HG03469 (cell line): ENCODE results near the gene VEZF1.
A peak's percentile ranks its signal among the peaks of the same experiment; 100 is the strongest.

Source experiments
- ATAC-seq: cut with Tn5 transposase; IDR thresholded peaks from one replicate; pipeline ENCODE4 v1.9.1; 2021; ENCODE audit warnings: mild to moderate bottlenecking, moderate library complexity, moderate number of reproducible peaks; ENCODE audit not compliant: unreplicated experiment

VEZF1 gene

DNA sequence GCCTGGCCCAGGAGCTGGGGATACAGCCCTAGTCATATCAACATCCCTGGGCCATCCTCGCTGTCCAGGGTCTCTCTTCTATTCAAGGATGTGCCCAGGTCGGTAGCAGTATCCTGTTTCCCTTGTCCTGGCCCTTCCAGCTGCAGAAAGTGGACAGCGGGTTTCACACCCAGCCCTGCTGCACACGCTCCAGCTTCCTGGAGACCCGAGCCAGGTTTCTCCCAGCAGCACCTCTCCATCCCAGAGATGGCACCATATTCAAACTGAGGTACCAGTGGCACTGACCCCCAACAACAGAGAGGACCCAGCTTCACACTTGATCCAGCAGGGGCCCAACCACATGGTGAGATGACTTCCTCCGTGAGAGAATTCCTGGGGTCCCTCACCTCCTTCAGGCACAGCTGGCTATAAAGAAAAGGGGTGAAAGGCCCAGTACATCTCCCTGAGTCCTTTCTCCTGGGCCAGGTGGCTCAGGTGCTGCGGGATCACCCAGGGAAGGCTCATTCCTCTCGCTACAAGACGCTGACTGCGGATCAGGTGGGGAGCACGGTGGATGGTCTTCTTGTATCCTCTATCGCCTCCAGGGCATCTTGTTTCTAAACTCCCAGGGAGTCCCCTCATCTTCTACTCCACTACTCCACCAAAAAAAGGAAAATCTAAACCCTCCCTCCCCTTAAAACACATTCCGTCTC lies 34.2 kb downstream of the VEZF1 start:
- ATAC-seq, result no peak

DNA sequence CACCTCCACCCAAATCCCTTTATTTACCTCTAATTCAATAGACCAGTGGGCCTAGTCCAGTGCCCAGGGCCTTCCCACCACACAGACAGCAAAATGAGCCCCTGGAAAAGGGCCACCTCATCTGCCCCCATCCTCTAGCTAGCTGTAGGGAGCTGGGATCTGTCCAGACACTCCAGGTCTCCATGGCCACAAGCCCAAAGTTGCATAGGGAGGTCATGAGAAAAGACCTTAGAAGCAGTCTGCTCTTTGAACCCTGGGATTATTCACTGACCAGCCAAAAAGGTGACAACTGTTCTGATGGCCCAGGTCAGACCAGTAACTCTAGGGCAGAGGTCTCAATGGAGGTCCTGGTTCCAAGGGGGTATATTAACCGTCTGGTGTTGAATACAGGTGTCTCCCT lies 34.8 kb downstream of the VEZF1 start:
- no peak for ATAC-seq

DNA sequence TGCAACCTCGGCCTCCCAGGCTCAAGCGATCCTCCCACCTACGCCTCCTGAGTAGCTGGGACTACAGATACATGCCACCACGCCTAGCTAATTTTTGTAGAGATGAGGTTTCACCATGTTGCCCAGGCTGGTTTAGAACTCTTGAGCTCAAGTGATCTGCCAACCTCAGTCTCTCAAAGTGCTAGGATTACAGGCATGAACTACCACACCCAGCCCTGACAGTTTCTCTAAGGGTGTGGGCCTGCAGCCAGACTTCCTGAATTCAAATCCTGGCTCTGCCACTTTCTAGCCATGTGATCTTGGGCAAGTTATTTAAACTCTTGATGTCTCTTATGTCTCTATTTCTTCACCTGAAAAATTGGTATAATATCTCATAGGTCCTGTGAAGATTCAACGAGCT lies 38.4 kb downstream of the VEZF1 start:
- no peak for ATAC-seq

DNA sequence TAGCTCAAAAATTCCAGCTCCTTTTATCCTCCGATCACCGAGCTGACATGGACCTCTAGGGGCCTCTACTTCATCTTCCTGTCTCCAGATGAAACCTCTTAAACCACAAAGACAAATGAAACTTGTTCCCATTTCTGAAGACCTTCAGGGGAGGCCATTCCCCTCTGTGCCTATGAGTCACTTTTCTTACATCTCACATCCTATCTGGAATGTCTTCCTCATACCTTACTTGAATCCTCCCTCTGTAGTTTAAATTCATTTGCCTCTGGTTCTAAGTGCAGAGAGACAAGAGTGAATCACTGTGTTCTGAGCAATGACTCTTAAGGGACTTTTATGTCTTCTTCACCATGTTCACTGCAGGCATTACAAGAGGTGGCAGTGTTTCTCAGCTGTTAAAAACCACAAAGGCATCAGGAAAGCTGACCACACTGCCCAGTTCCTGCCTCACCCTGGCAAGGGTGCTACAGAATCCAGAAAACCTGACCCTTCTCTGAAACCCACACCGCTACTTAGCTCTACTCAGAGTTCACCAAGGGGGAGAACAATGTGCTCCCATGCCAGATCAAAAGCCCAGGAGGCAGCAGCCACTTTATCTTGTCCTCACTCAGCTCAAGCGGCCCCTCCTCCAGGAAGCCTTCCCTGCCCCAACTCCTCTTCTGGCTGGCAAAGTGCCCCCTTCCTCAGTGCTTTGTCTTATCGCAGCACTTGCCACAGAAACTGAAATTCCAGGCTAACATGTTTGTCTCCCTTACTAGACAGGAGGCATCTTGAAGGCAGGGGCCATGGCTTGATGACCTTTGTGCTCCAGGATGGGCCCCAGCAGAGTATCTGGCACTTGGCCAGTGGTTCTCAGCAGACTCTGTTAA lies 39.3 kb downstream of the VEZF1 start:
- no peak for ATAC-seq

DNA sequence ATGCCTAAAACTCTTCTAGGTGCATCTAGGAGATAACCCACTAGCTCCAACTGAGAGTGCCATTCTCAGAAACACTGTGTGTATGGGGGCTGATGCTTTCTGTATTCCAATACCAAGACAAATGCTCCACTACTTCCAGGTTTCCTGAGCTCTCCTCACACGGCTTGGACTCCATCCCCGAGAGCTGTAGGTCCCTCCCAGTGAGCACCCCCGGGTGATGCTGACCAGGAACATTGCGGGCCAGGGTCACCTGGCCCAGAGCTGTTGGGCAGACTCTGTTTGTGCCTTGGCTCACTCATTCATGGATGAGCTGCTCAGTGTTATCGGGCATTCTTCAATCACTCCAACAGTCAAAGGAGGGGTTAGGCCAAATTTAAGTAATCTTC lies 39.9 kb downstream of the VEZF1 start:
- no peak for ATAC-seq

DNA sequence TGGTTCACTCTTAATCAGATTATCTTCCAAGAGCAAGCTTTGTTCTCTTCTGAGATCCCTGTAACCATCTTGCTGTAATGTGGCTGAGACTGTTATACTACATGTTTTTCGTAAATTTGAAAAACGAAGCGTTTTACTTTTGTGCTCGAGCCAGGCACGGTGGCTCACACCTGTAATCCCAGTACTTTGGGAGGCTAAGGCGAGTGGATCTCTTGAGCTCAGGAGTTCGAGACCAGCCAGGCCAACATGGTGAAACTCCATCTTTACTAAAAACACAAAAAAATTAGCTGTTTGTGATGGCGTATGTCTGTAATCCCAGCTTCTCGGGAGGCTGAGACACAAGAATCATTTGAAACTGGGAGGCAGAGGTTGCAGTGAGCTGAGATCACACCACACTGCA lies 40.7 kb downstream of the VEZF1 start:
- ATAC-seq, result no peak

DNA sequence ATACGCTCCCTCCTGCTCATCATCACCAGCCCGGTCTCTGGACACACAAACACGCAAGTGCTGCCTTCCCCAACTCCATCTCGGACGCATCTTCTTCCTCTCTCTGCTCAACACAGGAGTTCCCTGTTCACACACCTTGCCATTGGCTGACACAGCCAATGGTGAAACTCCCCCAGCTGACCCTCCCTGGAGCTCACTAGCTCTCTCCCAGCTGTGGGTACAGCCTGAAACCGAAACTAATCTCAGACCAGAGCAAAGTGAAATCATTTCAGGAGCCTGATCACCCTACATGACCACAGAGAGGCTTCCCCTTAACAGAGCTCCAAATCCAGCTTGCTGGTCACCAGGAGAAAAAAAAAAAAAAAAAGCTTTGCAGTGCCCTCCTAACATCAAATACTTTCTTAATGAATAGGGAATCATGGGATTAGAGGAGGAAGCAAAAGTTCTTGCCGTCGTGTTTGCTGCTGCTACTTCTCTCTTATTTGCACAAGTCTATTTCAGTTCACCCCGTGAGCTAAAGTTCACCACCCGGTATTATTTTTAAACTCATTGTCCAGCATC lies 41.2 kb downstream of the VEZF1 start:
- ATAC-seq, result peak; percentile 80

DNA sequence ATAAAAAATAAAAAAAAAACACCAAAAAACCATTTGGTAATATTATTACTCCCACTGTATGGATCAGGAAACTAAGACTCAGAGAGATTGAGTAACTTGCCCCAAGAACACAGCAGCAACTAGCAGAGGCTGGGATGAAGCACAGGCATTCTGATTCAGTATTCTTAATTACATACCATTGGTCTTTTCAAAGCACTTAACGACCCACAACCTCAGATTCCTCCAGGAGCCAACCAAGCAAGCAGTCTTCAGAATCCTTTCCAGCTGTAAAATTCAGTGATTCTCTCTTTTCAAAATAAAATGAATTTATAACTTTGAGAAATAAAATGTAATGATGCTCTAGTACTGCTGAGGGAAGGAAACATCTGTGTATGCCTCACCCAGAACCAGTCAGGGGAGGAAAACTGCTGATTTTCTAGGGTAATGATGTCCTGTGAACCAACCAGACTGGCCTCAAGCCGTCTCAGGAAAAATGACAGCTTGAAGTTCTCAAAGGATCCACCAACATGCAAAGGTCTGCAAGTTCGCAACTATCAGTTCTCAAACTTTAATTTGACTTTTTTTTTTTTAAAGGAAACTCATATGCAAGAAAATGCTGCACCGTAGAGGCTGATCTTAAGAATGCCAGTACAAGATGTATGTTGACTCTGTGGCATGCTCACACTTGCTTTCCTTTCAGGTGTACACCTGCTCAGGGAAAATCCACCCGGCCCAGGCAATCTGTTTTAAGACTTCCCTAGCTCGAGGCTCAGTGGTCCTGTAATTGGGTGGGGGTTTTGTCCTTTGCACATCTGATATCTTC lies 41.9 kb downstream of the VEZF1 start:
- ATAC-seq, result no peak

DNA sequence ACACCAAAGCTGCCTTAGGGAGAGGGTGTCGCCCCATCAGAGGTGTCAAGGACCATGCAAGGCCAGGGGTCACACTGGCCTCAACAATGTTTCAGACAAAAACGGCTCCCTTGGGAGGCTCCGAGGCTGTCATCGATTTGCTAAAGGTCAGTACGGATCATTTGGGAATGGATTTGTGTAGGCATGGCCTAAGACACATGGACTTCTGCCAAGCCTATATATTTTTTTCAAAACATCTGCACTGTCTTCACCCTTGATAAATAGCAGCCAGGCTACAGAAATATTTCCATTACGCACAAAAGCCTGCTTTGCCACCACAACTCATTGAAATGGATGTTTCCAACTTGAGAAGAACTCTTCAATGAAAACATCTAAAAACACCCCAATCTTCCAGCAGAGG lies 43.1 kb downstream of the VEZF1 start:
- no peak for ATAC-seq

DNA sequence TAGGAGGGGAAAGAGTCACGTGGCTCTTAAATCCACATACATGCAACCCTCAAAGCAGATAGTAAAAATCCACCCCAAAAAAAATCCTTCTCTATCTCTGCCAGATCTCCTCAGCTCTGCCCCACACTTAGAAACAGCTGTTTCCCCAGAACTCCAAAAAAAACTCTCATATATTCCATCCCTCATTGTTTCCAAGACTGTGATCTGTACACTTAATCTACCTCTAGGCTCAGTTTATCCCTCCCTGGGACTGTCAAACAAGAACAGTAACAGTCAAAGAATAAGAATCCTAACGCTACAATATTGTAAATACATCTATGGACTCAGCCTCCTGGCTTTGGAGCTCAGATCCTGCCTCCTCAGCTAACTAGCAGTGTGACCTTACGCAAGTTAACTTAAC lies 44.4 kb downstream of the VEZF1 start:
- no peak for ATAC-seq

DNA sequence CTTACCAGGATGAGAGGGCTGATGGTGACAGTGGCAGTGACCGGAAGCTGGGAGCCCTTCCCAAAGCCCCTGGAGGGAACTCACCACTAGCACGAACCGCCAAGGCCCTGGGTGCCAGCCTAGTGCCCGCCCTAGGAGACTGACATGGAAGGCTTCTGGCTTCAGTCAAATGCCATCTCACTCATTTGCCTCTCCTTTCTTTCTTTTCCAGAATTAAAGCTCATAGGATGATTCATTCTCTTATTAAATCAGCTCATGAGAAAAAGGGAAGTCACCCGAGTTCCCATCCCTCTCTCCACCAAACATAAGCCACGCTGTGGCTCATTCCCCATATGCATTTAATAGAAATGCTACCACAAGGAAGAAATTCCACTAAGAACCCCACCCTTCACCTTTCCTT lies 44.9 kb downstream of the VEZF1 start:
- ATAC-seq, result no peak

DNA sequence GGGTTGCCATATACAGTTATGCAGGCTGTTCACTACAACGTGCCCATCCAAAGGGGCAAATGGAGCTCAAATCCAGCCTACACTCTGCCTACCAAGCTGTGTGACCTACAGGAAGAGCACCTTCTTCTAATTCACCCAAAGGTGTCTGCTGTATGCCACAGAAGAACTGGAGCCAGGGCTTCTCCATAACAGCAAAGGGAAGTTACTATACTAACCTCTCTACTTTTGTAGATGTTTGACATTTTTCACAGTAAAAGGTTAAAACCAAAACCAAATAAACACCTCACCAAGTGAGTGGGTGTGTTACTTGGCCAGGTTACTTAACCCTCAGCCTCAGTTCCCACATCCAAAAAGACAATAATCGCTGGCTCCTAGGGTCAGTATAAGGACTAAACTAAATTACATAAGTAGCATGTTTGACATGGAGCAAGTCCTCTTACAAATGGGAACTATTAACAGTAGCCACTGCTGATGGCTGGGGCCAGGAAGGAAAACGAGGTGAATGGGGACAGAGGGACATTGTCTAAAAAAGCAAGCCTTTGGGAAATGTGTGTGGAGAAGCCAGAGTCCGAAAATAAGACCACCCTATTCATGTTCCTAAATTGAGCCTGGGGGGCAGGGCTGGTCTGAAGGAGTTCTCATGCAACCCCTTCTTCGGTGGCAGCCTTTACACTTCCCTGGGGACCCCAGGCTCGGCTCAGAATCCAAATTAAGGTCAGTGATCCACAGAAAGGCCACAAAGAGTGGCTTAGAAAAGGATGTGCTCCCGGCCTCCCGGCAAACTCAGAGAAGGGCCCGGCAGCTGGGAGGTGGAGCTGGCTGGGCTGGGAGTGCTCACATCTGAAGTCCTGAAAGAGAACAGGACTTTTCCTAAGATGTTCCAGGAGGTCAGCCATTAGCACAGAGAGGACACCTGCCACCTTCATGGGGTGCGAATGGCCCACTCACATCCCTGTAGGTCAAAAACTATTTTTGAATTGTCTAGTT lies 46.4 kb downstream of the VEZF1 start:
- ATAC-seq, result no peak

DNA sequence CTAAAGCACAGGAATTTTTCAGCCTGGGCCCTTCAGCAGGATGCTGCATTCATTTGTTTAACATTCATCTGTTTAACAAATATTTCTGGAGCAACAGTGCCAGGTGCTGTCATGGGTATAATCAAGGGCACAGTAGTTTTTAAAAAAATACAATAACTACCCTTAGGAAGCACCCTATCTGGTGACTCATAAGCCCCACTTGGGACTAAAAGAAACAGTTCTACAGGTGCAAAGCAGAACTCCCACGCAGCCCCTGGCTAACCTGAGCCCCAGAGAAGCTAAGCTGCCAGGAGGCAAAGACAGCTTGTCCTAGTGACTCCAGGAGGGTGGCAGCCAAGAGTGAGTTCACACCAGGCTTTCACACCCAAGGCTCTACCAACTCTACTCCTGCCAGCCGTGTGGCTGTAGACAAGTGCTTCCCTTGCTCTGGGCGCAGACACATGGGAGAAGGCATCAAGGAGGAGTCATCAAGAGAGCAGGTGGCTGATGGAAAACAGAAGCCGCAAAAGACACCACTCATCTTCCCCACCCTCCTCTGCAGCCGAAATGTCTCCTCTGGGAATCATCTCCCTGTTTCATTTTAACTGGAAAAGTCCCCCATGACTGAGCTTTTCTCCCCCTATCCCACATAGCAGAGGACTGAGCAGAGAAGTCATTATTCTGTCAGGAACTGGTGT lies 47.3 kb downstream of the VEZF1 start:
- no peak for ATAC-seq

DNA sequence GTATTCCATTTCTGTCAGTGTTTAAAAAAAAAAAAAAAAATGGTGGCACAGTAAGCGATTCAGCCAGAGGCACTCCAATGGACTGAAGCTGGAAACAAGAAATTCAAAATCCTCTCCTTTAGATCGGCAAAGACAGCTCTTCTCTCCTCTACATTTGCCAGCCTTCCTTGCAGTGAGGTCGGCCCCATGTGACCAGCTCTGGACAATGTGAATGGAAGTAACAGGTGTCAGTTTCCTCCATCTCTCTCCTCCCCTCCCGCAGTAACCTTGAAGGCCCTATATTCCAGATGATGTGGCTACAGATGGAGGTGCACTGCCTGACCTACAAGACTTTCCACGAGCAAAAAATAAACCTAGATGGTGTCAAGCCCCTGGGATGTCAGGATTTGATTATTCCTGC lies 47.8 kb downstream of the VEZF1 start:
- ATAC-seq, result no peak

DNA sequence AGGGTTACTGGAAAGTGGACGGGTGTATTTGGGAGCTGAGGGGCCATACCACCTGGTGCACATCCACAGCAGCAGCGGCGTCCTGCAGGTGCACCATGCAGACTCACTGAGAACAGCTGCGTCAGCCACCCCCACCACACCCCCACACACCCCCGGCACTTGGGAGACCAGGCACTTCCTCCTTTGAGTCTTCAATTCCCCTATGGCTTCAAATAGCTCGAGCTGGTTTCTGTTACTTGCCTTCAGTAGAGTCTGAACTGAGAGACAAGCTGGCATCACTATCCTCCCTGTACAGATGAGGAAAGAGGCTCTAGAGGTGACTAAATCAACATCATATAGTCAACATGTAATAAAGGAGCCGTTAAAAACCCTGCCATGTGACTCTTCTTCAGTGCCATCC lies 48.3 kb downstream of the VEZF1 start:
- ATAC-seq, result peak; percentile 56

DNA sequence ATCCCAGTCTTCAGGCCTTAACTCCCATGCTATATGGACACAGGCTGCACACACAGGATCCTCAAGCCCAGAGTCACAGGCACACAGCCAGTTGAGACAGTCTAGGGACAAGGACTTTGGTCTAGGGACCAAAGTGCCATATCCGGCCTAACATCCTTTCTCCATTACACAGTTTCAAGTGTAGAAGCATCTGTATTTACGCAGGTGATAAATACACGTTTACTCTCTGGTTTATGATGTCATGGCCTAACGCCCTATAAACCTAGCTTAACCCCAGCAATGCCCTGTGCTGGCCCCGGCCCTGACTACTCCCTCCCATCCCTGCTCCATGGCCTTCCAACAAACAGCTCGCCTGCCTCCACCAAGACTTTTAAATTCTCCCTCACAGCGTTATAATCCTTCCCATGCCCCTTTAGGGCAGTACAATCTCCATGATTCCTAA lies 50.0 kb downstream of the VEZF1 start:
- ATAC-seq, result no peak

DNA sequence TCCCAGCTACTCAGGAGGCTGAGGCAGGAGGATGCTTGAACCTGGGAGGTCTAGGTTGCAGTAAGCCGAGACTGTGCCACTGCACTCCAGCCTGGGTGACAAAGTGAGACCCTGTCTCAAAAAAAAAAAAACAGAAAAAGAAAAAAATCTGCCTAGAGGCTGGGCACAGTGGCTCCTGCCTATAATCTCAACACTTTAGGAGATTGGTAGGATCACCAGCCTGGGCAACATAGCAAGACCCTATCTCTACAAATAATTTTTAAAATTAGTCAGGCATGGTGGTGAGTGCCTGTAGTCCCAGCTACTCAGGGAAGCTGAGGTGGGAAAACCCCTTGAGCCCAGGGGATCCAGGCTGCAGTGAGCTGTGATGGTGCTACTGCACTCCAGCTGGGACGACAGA lies 50.6 kb downstream of the VEZF1 start:
- no peak for ATAC-seq

DNA sequence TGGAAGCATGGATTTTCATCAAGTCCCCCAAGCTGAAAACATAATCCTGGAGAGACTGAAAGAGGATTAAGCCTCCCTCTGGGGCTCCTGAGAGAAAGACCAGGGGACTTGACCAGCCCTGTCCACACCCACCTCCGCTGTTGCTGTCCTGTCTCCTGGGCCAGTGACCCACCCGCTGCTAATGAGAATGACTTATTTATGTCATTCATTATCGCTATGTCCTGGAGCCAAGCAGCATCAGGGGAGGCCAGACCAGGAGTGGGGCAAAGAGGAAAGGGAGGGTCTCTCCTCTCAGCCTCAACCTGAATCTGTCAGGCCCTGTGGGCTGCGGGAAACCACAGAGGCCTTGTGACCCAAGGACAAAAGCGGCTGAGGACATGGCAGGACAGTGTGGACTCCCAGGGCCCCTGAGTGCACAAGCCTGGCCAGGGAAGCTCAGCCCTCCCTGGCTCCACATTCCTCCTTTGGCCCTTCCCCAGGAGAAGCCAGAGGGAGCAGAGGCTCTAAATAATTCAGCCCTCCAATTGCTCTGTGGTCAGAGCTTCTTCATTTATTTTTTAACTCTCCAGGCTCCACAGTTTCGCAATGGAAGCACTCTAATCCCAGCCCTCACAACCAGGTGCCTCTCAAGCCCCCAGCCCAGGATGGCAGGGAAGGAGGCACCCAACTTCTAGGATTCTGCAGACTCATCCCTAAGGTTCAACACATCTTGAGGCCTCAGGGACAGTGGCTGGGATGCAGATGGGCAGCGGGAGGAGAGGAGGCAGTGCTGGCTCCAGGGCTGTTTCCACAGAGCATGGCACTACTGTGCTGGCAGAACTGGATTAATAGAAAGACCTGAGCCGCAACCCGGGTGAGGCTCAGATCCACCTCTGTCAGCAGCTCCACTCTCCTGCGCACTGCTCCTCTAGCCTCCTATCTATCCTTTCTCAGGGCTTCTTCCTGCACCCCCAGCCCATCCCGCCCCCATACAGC lies 51.9 kb downstream of the VEZF1 start:
- ATAC-seq, result no peak
